Measurements from ENCODE around the gene CAPN12. TPM values are rescaled to one million over a fixed set of nuclear protein-coding genes. Genes with fewer than 3 reads are reported as not detected.

Gene CAPN12
- total RNA-seq, 1 experiment from 2014 or later: 8.8 TPM

GRCh38 chr19:38727306-38727867 lies 16.9 kb downstream of the CAPN12 start:
- H3K36me3 ChIP-seq (ENCODE audit: control insufficient read depth in 1 of 2, insufficient read depth in 2 of 2, low read length in 2 of 2): peaks cover 20 to 73% of the 10 kb centered on the region in 2 experiments; a peak in 3 of 4 replicates

More at GRCh38 chr19:38727306-38727867, 16.9 kb downstream of the CAPN12 start:
- H4K20me1 ChIP-seq (ENCODE audit: insufficient read depth): 0 out of 2 replicates have a peak, but pooled peaks cover 3% of the 10 kb centered on the region
- ChIA-PET RAD21 (ENCODE audit: low non-redundant PET in 1 of 2, low total read pairs in 2 of 2, uncharacterized antibody in 2 of 2, unreplicated experiment in 2 of 2) (no interaction called here), POLR2A (no interaction called here), CTCF (no interaction called here)
- no peaks in the 10 kb centered on the region for H3K9me3 ChIP-seq (ENCODE audit: control insufficient read depth in 1 of 2, insufficient read depth in 1 of 2, low read depth in 1 of 2, low read length in 2 of 2)
- H3K79me2 ChIP-seq (ENCODE audit: insufficient read depth, low read length): peaks cover 8% of the 10 kb centered on the region; the same call in 1 of the 2 replicates
- H2AFZ ChIP-seq (ENCODE audit: low read depth, low read length, poor library complexity, severe bottlenecking): no peak overlapping the region
- H3K4me1 ChIP-seq (ENCODE audit: control insufficient read depth in 1 of 2, insufficient read depth in 2 of 2, low read length in 2 of 2): peaks cover 3 to 16% of the 10 kb centered on the region in 2 experiments; a peak in 2 of 4 replicates
- no peak overlapping the region for H3K4me2 ChIP-seq (ENCODE audit: low read length)
- TF ChIP-seq YY1 (IDR thresholded peaks at IDR 0.05; ENCODE audit: extremely low read depth, insufficient replicate concordance, low read depth, low read length): no peak
- TF ChIP-seq CBX3 (IDR thresholded peaks at IDR 0.05; ENCODE audit: low read depth): no peak
- TF ChIP-seq TCF7L2 (IDR thresholded peaks at IDR 0.05; ENCODE audit: borderline replicate concordance, extremely low read depth, insufficient read depth, insufficient read length): no peak
- no peak for TF ChIP-seq EZH2 (IDR thresholded peaks at IDR 0.05)
- no peak for TF ChIP-seq MAX (IDR thresholded peaks at IDR 0.05)
- no peak for TF ChIP-seq ZBTB33 (IDR thresholded peaks at IDR 0.05; ENCODE audit: extremely low read depth, insufficient replicate concordance, low read length)
- no peak for TF ChIP-seq SIN3A (IDR thresholded peaks at IDR 0.05; ENCODE audit: low read depth)
- TF ChIP-seq SP1 (IDR thresholded peaks at IDR 0.05; ENCODE audit: low read depth): no peak
- no peak for TF ChIP-seq POLR2A (IDR thresholded peaks at IDR 0.05; ENCODE audit: borderline replicate concordance, extremely low read depth, insufficient read depth, insufficient read length)
- TF ChIP-seq CEBPB (IDR thresholded peaks at IDR 0.05; ENCODE audit: low read depth): no peak
- TF ChIP-seq RAD21 (IDR thresholded peaks at IDR 0.05; ENCODE audit: low read depth): no peak
- TF ChIP-seq ELF1 (IDR thresholded peaks at IDR 0.05; ENCODE audit: borderline replicate concordance, low read depth): no peak
- no peak for TF ChIP-seq EZH2phosphoT487 (IDR thresholded peaks at IDR 0.05; ENCODE audit: borderline replicate concordance)
- TF ChIP-seq JUND (IDR thresholded peaks at IDR 0.05): no peak
- TF ChIP-seq ATF3 (IDR thresholded peaks at IDR 0.05): no peak
- TF ChIP-seq SRF (IDR thresholded peaks at IDR 0.05; ENCODE audit: low read depth): no peak
- TF ChIP-seq CTCF (IDR thresholded peaks at IDR 0.05 in 2 of 3, conservative IDR thresholded peaks at IDR 0.05 in 1 of 3; ENCODE audit: borderline replicate concordance in 1 of 3, insufficient read depth in 1 of 3, low read depth in 2 of 3, low read length in 2 of 3): no peak
- no peaks in the 10 kb centered on the region for H3K9me2 ChIP-seq (ENCODE audit: insufficient read depth)
- no peak overlapping the region for H3K4me3 ChIP-seq (replicated peaks in 1 of 2; ENCODE audit: low read depth in 1 of 2, low read length in 2 of 2)
- no peak overlapping the region for H3K9ac ChIP-seq (ENCODE audit: low read length)
- BruUV-seq (replicated peaks): no TSS peak
- H3K27me3 ChIP-seq (ENCODE audit: insufficient read depth, low read length): no peaks in the 10 kb centered on the region
- intact Hi-C loops (cut with micrococcal nuclease): no loop called here
- DNase-seq (ENCODE audit: low read depth, low spot score) (no peak), ATAC-seq (no peak)
- H3K27ac ChIP-seq (ENCODE audit: low read depth, low read length): no peak overlapping the region
